Retinal pigment epithelial cell (primary cell): Measurements from ENCODE around the gene PDE2A.
"Not testable (repeated sequence)": the region's sequence is repeated elsewhere in the genome, so short reads cannot be mapped to it uniquely, and the experiment has no call there.

ENCODE experiments used
- DNase-seq: peaks from one replicate; pipeline ENCODE4 v3.0.0-alpha.2; 2010; ENCODE audit warnings: low read depth
- H3K4me3 ChIP-seq: 2 replicates; pipeline ENCODE4 v1.5.1; 2011; ENCODE audit warnings: mild to moderate bottlenecking, low read length, control low read depth, moderate library complexity
- TF ChIP-seq, protein P1 (sequence below): conservative IDR thresholded peaks from 2 replicates; pipeline ENCODE4 v1.5.1; 2011; ENCODE audit warnings: low read depth, low read length, control low read depth, inconsistent platforms

PDE2A gene

DNA sequence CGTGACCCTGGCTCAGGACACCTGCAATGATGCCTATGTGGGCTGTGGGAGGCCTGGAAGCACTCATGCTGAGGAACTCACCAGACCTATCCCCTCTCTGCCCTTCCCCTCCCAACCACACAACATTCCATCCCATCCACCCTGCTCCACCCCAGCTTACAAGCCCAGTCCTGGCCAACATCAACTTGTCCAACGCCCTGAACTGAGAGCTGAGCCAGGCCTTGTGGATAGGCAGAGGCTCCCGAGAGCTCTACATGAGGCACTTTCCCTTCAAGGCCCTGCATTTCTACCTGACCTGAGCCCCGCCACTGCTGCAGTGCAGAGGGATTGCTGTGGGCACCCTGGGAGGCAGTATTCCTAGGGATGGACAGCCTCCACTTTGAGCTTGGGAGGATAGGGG, 112.4 kb downstream of the PDE2A start:
- H3K4me3 ChIP-seq = no peak overlapping the region
- TF ChIP-seq, protein P1, sequence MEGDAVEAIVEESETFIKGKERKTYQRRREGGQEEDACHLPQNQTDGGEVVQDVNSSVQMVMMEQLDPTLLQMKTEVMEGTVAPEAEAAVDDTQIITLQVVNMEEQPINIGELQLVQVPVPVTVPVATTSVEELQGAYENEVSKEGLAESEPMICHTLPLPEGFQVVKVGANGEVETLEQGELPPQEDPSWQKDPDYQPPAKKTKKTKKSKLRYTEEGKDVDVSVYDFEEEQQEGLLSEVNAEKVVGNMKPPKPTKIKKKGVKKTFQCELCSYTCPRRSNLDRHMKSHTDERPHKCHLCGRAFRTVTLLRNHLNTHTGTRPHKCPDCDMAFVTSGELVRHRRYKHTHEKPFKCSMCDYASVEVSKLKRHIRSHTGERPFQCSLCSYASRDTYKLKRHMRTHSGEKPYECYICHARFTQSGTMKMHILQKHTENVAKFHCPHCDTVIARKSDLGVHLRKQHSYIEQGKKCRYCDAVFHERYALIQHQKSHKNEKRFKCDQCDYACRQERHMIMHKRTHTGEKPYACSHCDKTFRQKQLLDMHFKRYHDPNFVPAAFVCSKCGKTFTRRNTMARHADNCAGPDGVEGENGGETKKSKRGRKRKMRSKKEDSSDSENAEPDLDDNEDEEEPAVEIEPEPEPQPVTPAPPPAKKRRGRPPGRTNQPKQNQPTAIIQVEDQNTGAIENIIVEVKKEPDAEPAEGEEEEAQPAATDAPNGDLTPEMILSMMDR = no peak
- DNase-seq = no peak

DNA sequence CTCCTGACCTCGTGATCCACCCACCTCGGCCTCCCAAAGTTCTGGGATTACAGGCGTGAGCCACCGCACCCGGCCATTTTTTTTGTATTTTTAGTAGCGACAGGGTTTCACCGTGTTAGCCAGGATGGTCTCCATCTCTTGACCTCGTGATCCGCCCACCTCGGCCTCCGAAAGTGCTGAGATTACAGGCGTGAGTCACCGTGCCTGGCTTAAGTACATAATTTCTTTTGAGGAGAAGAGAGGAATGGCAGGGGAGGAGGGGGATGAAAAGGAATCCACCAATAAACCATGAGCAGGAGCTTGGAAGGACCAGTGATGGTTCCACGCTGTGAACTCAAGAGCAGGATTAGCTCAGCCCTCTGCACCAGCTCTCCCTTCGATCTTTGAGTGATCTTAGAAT, 113.4 kb downstream of the PDE2A start:
- not testable (repeated sequence) for H3K4me3 ChIP-seq, DNase-seq

DNA sequence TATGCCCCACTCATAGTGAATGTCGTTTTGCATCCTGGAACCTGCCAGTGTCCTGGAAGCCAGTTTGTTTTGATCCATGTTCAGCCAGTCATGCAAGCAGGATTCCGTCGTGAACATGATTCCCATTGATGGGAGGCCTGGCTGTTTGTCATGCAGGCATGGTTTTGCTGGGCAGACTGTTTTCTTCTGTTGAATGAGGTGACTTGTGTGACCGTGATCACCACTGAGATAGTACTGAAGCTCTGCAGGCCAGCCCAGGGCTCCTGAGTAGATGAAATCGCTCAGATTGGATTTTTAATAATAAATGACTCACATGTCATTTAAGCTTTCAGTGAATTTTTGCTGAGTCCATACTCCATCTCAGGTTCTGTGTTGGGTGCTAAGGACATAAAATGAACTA, 117.8 kb downstream of the PDE2A start:
- H3K4me3 ChIP-seq = no peak overlapping the region
- TF ChIP-seq, protein P1 = no peak
- no peak for DNase-seq

DNA sequence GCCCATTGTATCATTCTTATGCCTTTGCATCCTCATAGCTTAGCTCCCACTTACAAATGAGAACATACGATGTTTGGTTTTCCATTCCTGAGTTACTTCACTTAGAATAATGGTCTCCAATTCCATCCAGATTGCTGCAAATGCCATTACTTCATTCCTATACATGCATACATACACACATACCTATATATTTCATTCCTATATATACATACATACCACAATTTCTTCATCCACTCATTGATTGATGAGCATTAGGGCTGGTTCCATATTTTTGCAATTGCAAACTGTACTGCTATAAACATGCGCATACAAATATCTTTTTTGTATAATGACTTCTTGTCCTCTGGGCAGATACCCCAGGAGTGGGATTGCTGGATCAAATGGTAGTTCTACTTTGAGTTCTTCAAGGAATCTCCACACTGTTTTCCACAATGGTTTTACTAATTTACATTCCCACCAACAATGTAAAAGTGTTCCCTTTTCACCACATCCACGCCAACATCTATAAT, 119.2 kb downstream of the PDE2A start:
- H3K4me3 ChIP-seq, DNase-seq: not testable (repeated sequence)

DNA sequence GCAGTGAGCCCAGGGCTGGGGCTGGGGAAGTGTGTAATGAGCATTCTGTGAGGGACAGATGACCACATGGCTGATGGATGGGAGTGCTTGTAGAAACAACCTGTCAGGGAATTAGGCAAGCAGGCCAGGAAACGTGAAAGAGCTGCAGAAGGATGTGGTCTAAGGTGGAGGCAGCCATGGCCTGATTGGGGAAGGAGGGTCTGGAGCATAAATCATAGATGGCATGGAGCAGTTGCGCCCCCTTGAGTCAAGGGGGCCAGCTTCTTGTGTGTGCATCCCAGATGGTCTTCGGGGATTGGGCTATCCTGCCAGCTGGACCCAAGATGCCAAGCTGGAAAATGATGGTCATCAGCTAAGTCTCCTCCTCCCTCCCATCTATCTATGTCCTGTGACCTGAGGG, 120.5 kb downstream of the PDE2A start:
- no peak for DNase-seq
- H3K4me3 ChIP-seq = no peak overlapping the region
- TF ChIP-seq, protein P1 = peak; percentile 19

DNA sequence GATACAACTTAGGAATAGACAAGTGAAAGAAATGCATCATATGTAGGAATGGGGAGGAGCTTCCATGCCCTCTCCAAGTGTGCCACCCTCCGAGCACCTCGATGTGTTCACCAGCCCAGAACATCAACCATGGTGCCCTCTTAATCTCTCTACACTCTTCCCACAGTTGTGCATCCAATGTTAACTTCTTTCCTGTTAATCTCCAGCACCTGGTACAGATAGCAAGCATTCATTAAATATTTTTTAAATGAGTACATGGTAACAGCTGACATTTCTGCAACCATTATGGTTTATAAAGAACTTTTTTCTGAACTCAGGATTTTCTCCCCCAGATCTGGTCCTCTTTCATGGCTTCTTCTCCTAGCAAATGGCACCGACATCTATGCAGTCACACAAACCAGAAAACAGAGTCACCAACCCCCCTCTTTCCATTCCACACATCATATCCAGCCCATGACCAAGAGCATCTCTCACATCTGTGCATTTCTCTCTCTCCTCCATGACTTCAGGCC, 121.8 kb downstream of the PDE2A start:
- peak; percentile 21 for DNase-seq
- H3K4me3 ChIP-seq = no peak overlapping the region
- TF ChIP-seq, protein P1 = no peak

DNA sequence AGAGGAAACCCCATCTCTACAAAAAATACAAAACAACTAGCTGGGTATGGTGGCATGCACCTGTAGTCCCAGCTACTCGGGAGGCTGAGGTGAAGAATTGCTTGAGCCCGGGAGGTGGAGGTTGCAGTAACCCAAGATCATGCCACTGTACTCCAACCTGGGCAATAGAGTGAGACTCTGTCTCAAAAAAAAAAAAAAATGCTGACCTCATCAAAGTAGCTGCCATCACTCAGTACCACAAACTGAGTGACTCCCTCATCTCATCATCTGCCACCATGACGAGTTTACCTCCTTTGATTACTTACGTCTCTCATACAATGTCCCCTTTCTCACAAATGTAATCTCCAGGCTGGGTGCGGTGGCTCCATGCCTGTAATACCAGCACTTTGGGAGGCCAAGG, 122.7 kb downstream of the PDE2A start:
- DNase-seq = no peak
- H3K4me3 ChIP-seq = no peak overlapping the region
- TF ChIP-seq, protein P1 = no peak

DNA sequence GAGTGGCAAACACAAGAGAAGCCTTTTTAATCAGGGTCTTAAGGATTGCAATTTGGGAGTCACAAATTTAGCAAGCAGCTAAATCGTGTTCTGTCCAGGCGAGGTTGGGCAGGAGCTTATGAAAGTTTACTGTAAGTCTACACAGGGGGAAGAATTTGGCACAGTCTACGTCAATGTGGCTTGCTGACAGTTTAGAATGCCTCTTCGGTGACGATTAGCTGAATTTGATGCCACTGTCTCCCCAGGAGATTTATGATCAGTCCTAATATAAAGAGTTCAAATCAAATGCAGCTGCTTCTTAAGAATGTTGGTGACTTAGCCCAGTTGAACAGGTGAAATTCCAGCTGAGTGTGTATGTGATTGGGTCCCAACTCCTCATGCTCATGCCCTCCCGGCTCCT, 125.8 kb downstream of the PDE2A start:
- TF ChIP-seq, protein P1 = no peak
- no peak for DNase-seq
- no peak overlapping the region for H3K4me3 ChIP-seq
